Gastrocnemius medialis (tissue), 4 donors: ENCODE results near the gene GPS2. TPM values are rescaled to one million over a fixed set of nuclear protein-coding genes. Genes with fewer than 3 reads are reported as not detected.

Source experiments
- ATAC-seq, 2 donors: fragments of 150-250 bp; one replicate each; pipeline ENCODE4 v1.9.1; 2016
- DNase-seq, 2 donors: peaks; one replicate each; pipeline ENCODE4 v3.0.0-alpha.2; 2019
- H3K27ac ChIP-seq, 4 donors: fragments of 200-600 bp; sonication (generic); 1 replicate in 1 of 4; 2 replicates in 3 of 4; pipeline ENCODE4 v1.5.1; 2016 to 2018; ENCODE audit warnings: mild to moderate bottlenecking in 2 of 4, moderate library complexity in 1 of 4
- H3K27me3 ChIP-seq, 3 donors: fragments of 200-600 bp; sonication (generic) in 2 of 3; 1 replicate in 1 of 3; 2 replicates in 2 of 3; pipeline versions ENCODE4 v1.5.1 to v1.6.0; 2016 to 2019; ENCODE audit warnings: mild to moderate bottlenecking in 1 of 3, moderate library complexity in 1 of 3
- H3K36me3 ChIP-seq, 2 donors: fragments of 200-600 bp; sonication (generic) in 1 of 2; one replicate each; pipeline ENCODE4 v1.5.1; 2017 to 2018
- H3K4me1 ChIP-seq, 2 donors: fragments of 200-600 bp; sonication (generic) in 1 of 2; one replicate each; pipeline ENCODE4 v1.5.1; 2016 to 2017; ENCODE audit warnings: mild to moderate bottlenecking in 2 of 2
- H3K4me3 ChIP-seq, 4 donors: fragments of 200-600 bp; sonication (generic) in 3 of 4; 1 replicate in 1 of 4; 2 replicates in 3 of 4; pipeline ENCODE4 v1.5.1; 2016 to 2019; ENCODE audit warnings: mild to moderate bottlenecking in 2 of 4
- H3K9me3 ChIP-seq, 3 donors: fragments of 200-600 bp; sonication (generic) in 2 of 3; 1 replicate in 1 of 3; 2 replicates in 2 of 3; pipeline ENCODE4 v1.5.1; 2016 to 2019
- CTCF ChIP-seq, 5 experiments: fragments of 450-650 bp in 3 of 5; fragments of 200-600 bp in 2 of 5; sonication (generic) in 2 of 5; IDR thresholded peaks in 4 of 5; conservative IDR thresholded peaks in 1 of 5; 1 replicate in 4 of 5; 2 replicates in 1 of 5; pipeline ENCODE4 v1.5.1; 2016 to 2019; ENCODE audit warnings: antibody characterized with exemption in 5 of 5, mild to moderate bottlenecking in 3 of 5, moderate library complexity in 3 of 5
- POLR2A ChIP-seq, 2 donors: fragments of 450-650 bp; IDR thresholded peaks; one replicate each; pipeline ENCODE4 v1.6.1; 2017; ENCODE audit warnings: antibody characterized with exemption in 2 of 2, mild to moderate bottlenecking in 2 of 2, moderate library complexity in 2 of 2
- in situ Hi-C, 4 donors: fragments of 200-750 bp; cut with MboI; loops; one replicate each; pipeline versions ENCODE4 v1.15.0 to v1.8.0; 2017; ENCODE audit warnings: low sequenced_read_pairs in 4 of 4
- intact Hi-C: fragments of 100-400 bp; cut with DNase I; formaldehyde crosslinking; loops from one replicate; pipeline ENCODE4 v1.15.1; 2023; ENCODE audit warnings: low total_unique reads
- total RNA-seq, 4 donors: library from RNA; depleted of rRNA; stranded (reverse); fragments of >200 nt; gene quantifications; one replicate each; pipeline versions ENCODE4 v1.1.0 to v1.2.3, GENCODE V29; 2016

GPS2 gene
- total RNA-seq, 4 donors from 2014 or later = 135 to 240 (median 169) TPM

GRCh38 chr17:7292729-7293128 lies 22.4 kb downstream of the GPS2 start:
- no peaks in the 10 kb centered on the region for H3K9me3 ChIP-seq
- intact Hi-C loops (no loop called here), in situ Hi-C loops (no loop called here)
- H3K27ac ChIP-seq = peak overlapping the region; percentile 95 to 100 (median 98)
- H3K4me1 ChIP-seq = peaks cover 47 to 57% of the 10 kb centered on the region in 2 donors
- no peaks in the 10 kb centered on the region for H3K27me3 ChIP-seq
- TF ChIP-seq POLR2A (IDR thresholded peaks at IDR 0.05) (no peak), CTCF (IDR thresholded peaks at IDR 0.05 in 4 of 5, conservative IDR thresholded peaks at IDR 0.05 in 1 of 5) (no peak)
- peak in 1 of 2 donors; percentile 56 for DNase-seq
- no peak for ATAC-seq
- H3K4me3 ChIP-seq = no peak overlapping the region
- no peaks in the 10 kb centered on the region for H3K36me3 ChIP-seq

- Histone ChIP-seq H3K4me1 (peaks cover 47 to 57% of the 10 kb centered on the region in 2 donors), H3K9me3 (no peaks in the 10 kb centered on the region), H3K27ac (peak overlapping the region; percentile 95 to 100 (median 98)), H3K27me3 (no peaks in the 10 kb centered on the region), H3K36me3 (no peaks in the 10 kb centered on the region), H3K4me3 (no peak overlapping the region)
- in situ Hi-C loops (no loop called here), intact Hi-C loops (no loop called here)
- TF ChIP-seq CTCF (IDR thresholded peaks at IDR 0.05 in 4 of 5, conservative IDR thresholded peaks at IDR 0.05 in 1 of 5) = no peak
- peak; percentile 2 to 13 for TF ChIP-seq POLR2A (IDR thresholded peaks at IDR 0.05)
- ATAC-seq (no peak), DNase-seq (peak in 1 of 2 donors; percentile 58)
These were observed 23.0 kb downstream of the GPS2 start for GRCh38 chr17:7292194-7292593.

- Histone ChIP-seq H3K27ac (peak overlapping the region; percentile 95 to 100 (median 98)), H3K9me3 (no peaks in the 10 kb centered on the region), H3K4me3 (no peak overlapping the region), H3K27me3 (no peaks in the 10 kb centered on the region), H3K36me3 (peaks cover 0 to 12% of the 10 kb centered on the region in 2 donors), H3K4me1 (peaks cover 45 to 59% of the 10 kb centered on the region in 2 donors)
- in situ Hi-C loops (no loop called here), intact Hi-C loops (no loop called here)
- no peak for TF ChIP-seq POLR2A (IDR thresholded peaks at IDR 0.05)
- TF ChIP-seq CTCF (IDR thresholded peaks at IDR 0.05 in 4 of 5, conservative IDR thresholded peaks at IDR 0.05 in 1 of 5) = no peak
- DNase-seq (peak in 1 of 2 donors; percentile 58), ATAC-seq (peak in 1 of 2 donors; percentile 2)
These were observed 24.5 kb downstream of the GPS2 start for GRCh38 chr17:7290685-7291084.

- H3K9me3 ChIP-seq = no peaks in the 10 kb centered on the region
- H3K36me3 ChIP-seq = peaks cover 0 to 17% of the 10 kb centered on the region in 2 donors
- ATAC-seq (no peak), DNase-seq (no peak)
- peaks cover 42 to 59% of the 10 kb centered on the region in 2 donors for H3K4me1 ChIP-seq
- H3K27ac ChIP-seq = peak overlapping the region; percentile 95 to 100 (median 98)
- no peak overlapping the region for H3K4me3 ChIP-seq
- in situ Hi-C loops (no loop called here), intact Hi-C loops (no loop called here)
- TF ChIP-seq CTCF (IDR thresholded peaks at IDR 0.05 in 4 of 5, conservative IDR thresholded peaks at IDR 0.05 in 1 of 5) (no peak), POLR2A (IDR thresholded peaks at IDR 0.05) (no peak)
- H3K27me3 ChIP-seq = no peaks in the 10 kb centered on the region
These were observed 25.0 kb downstream of the GPS2 start for GRCh38 chr17:7290166-7290565.
